Hepatocyte (in vitro differentiated cells): ENCODE data around the gene MVB12B. TPM values are rescaled to one million over a fixed set of nuclear protein-coding genes. Genes with fewer than 3 reads are reported as not detected.

Source experiments
- DNase-seq: peaks from one replicate; pipeline ENCODE4 v3.0.0-alpha.2; 2016; ENCODE audit warnings: low spot score
- H2AFZ ChIP-seq: fragments of 200-600 bp; sonication (generic); 2 replicates; pipeline ENCODE4 v1.6.0; 2016; ENCODE audit warnings: antibody characterized with exemption, mild to moderate bottlenecking
- H3K27ac ChIP-seq: fragments of 200-600 bp; sonication (generic); 2 replicates; pipeline ENCODE4 v1.5.1; 2016; ENCODE audit warnings: mild to moderate bottlenecking
- H3K27me3 ChIP-seq: fragments of 200-600 bp; sonication (generic); 2 replicates; pipeline ENCODE4 v1.6.1; 2016
- H3K36me3 ChIP-seq: fragments of 200-600 bp; sonication (generic); replicated peaks from 2 replicates; pipeline ENCODE4 v1.5.1; 2016; ENCODE audit warnings: low read depth; ENCODE audit not compliant: insufficient read depth
- H3K4me1 ChIP-seq: fragments of 200-600 bp; sonication (generic); 2 replicates; pipeline ENCODE4 v1.5.1; 2016; ENCODE audit warnings: mild to moderate bottlenecking, moderate library complexity; ENCODE audit not compliant: insufficient read depth
- H3K4me2 ChIP-seq: fragments of 200-600 bp; sonication (generic); 2 replicates; pipeline ENCODE4 v1.6.0; 2016
- H3K4me3 ChIP-seq: fragments of 200-600 bp; sonication (generic); 2 replicates; pipeline ENCODE4 v1.5.1; 2016; ENCODE audit warnings: mild to moderate bottlenecking
- H3K79me2 ChIP-seq: fragments of 200-600 bp; sonication (generic); 2 replicates; pipeline ENCODE4 v1.6.0; 2017; ENCODE audit warnings: mild to moderate bottlenecking
- H3K9me2 ChIP-seq: fragments of 200-600 bp; sonication (generic); replicated peaks from 2 replicates; pipeline ENCODE4 v1.6.0; 2017; ENCODE audit warnings: mild to moderate bottlenecking; ENCODE audit not compliant: insufficient read depth
- H3K9me3 ChIP-seq: fragments of 200-600 bp; sonication (generic); 2 replicates; pipeline ENCODE4 v1.5.1; 2016; ENCODE audit warnings: low read depth, mild to moderate bottlenecking
- H4K20me1 ChIP-seq: fragments of 200-600 bp; sonication (generic); 2 replicates; pipeline ENCODE4 v1.6.0; 2016; ENCODE audit warnings: mild to moderate bottlenecking; ENCODE audit not compliant: insufficient read depth, poor library complexity, severe bottlenecking
- EZH2 ChIP-seq: fragments of 200-600 bp; sonication (generic); IDR thresholded peaks from 2 replicates; pipeline ENCODE4 v1.6.1; 2016; ENCODE audit warnings: antibody characterized with exemption, mild to moderate bottlenecking, borderline replicate concordance
- EZH2phosphoT487 ChIP-seq: fragments of 200-600 bp; sonication (generic); IDR thresholded peaks from one replicate; pipeline ENCODE4 v1.6.1; 2018; ENCODE audit warnings: antibody characterized with exemption, mild to moderate bottlenecking, low read depth, moderate library complexity; ENCODE audit not compliant: unreplicated experiment, severe bottlenecking
- WGBS: methylation state at CpG from one replicate; pipeline ENCODE4 v1.1.6; 2016; ENCODE audit warnings: low lambda C conversion rate; ENCODE audit errors: missing lambda C conversion rate; 5-methylcytosine and 5-hydroxymethylcytosine counted together
- polyA plus RNA-seq: library from polyadenylated mRNA; unstranded; fragments of >200 nt; fragmentation: Nextera tagmentation; extraction: Ambion mirVana; gene quantifications from 2 replicates; pipeline ENCODE4 v1.2.1, GENCODE V29; 2016
- total RNA-seq: library from RNA; depleted of rRNA; stranded (reverse); fragments of >200 nt; gene quantifications from 2 replicates; pipeline ENCODE4 v1.2.3, GENCODE V29; 2014
- TF ChIP-seq, protein P1 (sequence below): fragments of 200-600 bp; sonication (generic); IDR thresholded peaks from 2 replicates; pipeline ENCODE4 v1.5.1; 2016; ENCODE audit warnings: antibody characterized with exemption, mild to moderate bottlenecking; ENCODE audit not compliant: poor library complexity

MVB12B gene
- total and polyA plus RNA-seq, 2 experiments from 2014 or later = 11.8 to 12.1 TPM

DNA sequence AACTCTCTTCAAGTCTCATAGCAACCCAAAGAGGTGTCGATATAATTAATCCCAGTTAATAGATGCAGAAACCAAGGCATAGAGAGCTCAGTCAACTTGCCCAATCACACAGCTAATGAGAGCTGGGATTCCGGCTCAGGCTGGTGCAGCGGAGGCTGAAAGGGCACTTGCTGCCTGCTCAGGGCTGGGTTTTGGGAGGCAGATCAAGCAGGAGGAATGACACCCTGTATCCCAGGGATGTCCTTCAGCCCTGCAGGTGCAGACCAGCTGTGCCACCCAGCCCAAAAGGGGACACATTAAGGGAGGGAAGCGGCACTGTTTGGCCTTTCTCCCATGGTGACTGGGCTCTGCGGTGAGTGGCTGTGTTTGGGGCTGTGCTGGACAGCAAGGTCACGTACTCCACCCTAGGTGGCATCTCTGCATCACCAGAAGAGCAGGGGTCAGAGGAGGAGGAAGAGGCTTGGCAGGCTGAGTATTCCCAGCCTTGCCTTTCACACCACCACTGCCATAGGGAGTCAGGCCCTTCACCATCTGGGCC lies 124.1 kb downstream of the MVB12B start:
- Histone ChIP-seq H3K4me3 (no peak overlapping the region), H3K4me1 (no peaks in the 10 kb centered on the region), H3K9me3 (no peaks in the 10 kb centered on the region), H2AFZ (no peak overlapping the region), H3K27me3 (no peaks in the 10 kb centered on the region), H3K36me3 (no peaks in the 10 kb centered on the region), H3K9me2 (no peaks in the 10 kb centered on the region), H3K27ac (no peak overlapping the region), H3K79me2 (no peaks in the 10 kb centered on the region), H3K4me2 (no peak overlapping the region), H4K20me1 (no peaks in the 10 kb centered on the region)
- DNase-seq = no peak
- TF ChIP-seq EZH2phosphoT487 = no peak
- 93% methylated on average over 6 of the region's 6 CpGs for WGBS

DNA sequence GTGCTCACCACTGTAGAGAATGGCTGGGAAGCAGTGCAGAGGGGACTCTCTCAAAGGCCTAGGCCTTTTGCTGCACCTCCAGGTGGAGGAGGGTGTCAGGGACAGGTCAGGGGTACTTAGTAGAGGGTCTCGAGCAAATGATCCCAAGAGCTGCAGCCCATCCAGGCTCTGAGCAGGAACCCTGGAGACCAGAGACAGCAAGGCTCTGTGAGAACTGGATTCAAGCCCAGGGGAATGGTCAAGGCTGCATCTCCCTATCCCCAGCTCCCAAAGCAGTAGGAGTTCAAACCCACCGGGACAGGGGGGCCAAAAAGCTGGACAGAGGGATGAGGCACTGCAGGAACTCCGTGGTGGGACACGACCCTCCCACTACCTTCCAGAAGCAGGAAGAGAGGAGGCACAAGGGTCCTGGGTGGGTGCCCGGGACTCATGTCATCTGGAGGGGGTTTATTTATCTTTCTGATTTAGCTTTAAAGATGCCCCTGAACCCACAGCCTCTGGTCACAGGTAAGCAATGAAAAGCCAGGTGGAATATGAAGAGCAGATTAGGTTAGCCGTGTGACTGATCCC lies 124.8 kb downstream of the MVB12B start:
- H2AFZ ChIP-seq = no peak overlapping the region
- H3K27me3 ChIP-seq = no peaks in the 10 kb centered on the region
- no peaks in the 10 kb centered on the region for H3K79me2 ChIP-seq
- H3K4me3 ChIP-seq = no peak overlapping the region
- no peak overlapping the region for H3K4me2 ChIP-seq
- H3K4me1 ChIP-seq = peaks cover 2% of the 10 kb centered on the region
- no peak for TF ChIP-seq EZH2
- TF ChIP-seq EZH2phosphoT487 = no peak
- TF ChIP-seq, protein P1, sequence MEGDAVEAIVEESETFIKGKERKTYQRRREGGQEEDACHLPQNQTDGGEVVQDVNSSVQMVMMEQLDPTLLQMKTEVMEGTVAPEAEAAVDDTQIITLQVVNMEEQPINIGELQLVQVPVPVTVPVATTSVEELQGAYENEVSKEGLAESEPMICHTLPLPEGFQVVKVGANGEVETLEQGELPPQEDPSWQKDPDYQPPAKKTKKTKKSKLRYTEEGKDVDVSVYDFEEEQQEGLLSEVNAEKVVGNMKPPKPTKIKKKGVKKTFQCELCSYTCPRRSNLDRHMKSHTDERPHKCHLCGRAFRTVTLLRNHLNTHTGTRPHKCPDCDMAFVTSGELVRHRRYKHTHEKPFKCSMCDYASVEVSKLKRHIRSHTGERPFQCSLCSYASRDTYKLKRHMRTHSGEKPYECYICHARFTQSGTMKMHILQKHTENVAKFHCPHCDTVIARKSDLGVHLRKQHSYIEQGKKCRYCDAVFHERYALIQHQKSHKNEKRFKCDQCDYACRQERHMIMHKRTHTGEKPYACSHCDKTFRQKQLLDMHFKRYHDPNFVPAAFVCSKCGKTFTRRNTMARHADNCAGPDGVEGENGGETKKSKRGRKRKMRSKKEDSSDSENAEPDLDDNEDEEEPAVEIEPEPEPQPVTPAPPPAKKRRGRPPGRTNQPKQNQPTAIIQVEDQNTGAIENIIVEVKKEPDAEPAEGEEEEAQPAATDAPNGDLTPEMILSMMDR = no peak
- H3K9me3 ChIP-seq = no peaks in the 10 kb centered on the region
- H4K20me1 ChIP-seq = no peaks in the 10 kb centered on the region
- no peak for DNase-seq
- WGBS = 89% methylated on average over 6 of the region's 6 CpGs
- H3K36me3 ChIP-seq = no peaks in the 10 kb centered on the region
- H3K9me2 ChIP-seq = no peaks in the 10 kb centered on the region
- no peak overlapping the region for H3K27ac ChIP-seq

DNA sequence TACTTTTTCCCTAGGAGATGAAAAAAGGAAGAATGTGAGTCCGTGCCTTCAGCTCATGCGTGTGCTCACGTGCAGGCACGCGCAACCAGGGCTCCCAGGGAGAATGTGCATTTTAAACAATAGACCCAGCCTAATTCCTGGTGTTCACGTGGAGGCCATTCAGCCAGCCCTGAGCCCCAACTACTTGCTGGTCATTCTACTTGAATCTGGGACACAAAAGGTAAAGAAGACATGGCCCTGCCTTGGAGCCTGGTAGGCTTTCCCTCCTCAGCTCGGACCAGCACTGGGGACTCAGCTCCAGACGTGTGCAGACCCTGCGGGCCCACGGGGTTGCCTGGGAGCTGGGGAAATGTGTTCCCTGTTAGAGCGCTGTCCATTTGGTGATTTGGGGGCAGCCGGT lies 125.5 kb downstream of the MVB12B start:
- Histone ChIP-seq H3K36me3 (no peaks in the 10 kb centered on the region), H3K27ac (no peak overlapping the region), H3K4me1 (peaks cover 3% of the 10 kb centered on the region), H3K9me2 (no peaks in the 10 kb centered on the region), H4K20me1 (no peaks in the 10 kb centered on the region), H3K4me2 (no peak overlapping the region), H2AFZ (no peak overlapping the region), H3K79me2 (no peaks in the 10 kb centered on the region), H3K27me3 (no peaks in the 10 kb centered on the region), H3K4me3 (no peak overlapping the region), H3K9me3 (no peaks in the 10 kb centered on the region)
- whole genome bisulfite sequencing = 86% methylated on average over 12 of the region's 12 CpGs
- no peak for DNase-seq
- TF ChIP-seq, protein P1 = no peak
- TF ChIP-seq EZH2 = no peak
- no peak for TF ChIP-seq EZH2phosphoT487

DNA sequence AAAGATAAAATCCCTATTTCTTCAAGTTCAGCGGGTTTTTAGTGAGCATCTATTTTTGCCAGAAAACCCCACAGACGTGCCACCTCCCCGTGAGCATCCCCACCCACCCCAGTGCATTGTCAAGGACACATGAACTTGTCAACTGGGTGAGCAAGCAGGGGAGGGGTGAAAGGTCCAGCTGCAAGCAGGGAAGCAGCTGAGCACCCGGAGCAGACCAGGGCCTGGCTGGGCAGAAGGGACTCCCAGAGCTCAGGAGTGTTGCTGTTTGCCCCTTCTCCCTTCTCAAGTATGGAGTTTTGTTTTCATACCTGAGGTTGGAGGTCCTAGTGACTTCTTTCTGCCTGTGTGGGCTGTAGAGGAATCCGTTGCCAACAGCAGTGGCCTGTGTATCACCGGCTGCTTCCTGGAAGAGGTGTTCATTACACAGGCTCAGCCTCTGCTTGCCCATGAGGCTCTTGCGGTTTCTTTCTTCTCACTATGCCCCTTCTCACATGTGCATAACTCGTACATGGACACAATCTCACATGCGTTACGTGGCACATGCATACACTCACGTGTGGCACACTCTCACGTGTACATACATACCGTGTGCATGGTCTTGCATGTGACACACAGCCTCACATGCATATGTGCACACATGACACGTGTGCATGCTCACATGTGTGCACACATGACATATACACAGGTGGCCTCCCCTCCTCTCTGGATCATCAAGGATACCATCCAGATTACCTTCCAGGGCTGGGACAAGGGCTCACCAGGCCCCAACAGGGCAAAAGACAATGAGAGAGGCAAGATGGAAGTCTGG lies 126.7 kb downstream of the MVB12B start:
- H3K36me3 ChIP-seq = no peaks in the 10 kb centered on the region
- H3K9me2 ChIP-seq = no peaks in the 10 kb centered on the region
- TF ChIP-seq, protein P1 = no peak
- TF ChIP-seq EZH2phosphoT487 = no peak
- TF ChIP-seq EZH2 = no peak
- H4K20me1 ChIP-seq = no peaks in the 10 kb centered on the region
- H3K4me2 ChIP-seq = no peak overlapping the region
- H3K4me1 ChIP-seq = peaks cover 3% of the 10 kb centered on the region
- H2AFZ ChIP-seq = no peak overlapping the region
- H3K79me2 ChIP-seq = no peaks in the 10 kb centered on the region
- H3K4me3 ChIP-seq = no peak overlapping the region
- 91% methylated on average over 13 of the region's 14 CpGs for WGBS
- no peaks in the 10 kb centered on the region for H3K27me3 ChIP-seq
- DNase-seq = no peak
- no peaks in the 10 kb centered on the region for H3K9me3 ChIP-seq
- no peak overlapping the region for H3K27ac ChIP-seq
